Thyroid gland (tissue), 4 donors: ENCODE data around the gene ALAS1. TPM values are rescaled to one million over a fixed set of nuclear protein-coding genes. Genes with fewer than 3 reads are reported as not detected.

Experiments
- DNase-seq, 2 donors: peaks; one replicate each; pipeline ENCODE4 v3.0.0-alpha.2; 2019
- H3K27ac ChIP-seq, 3 donors: fragments of 200-600 bp; sonication (generic); 1 replicate in 2 of 3; 2 replicates in 1 of 3; pipeline ENCODE4 v1.5.1; 2016 to 2019; ENCODE audit warnings: mild to moderate bottlenecking in 1 of 3, moderate library complexity in 1 of 3
- H3K27me3 ChIP-seq: fragments of 200-600 bp; sonication (generic); one replicate; pipeline ENCODE4 v1.5.1; 2019
- H3K36me3 ChIP-seq, 2 donors: fragments of 200-600 bp; sonication (generic); one replicate each; pipeline ENCODE4 v1.5.1; 2016 to 2019
- H3K4me1 ChIP-seq, 2 donors: fragments of 200-600 bp; sonication (generic); one replicate each; pipeline ENCODE4 v1.5.1; 2017 to 2019
- H3K4me3 ChIP-seq, 3 donors: fragments of 200-600 bp; sonication (generic); replicated peaks in 1 of 3; 1 replicate in 2 of 3; 2 replicates in 1 of 3; pipeline ENCODE4 v1.5.1; 2016; ENCODE audit warnings: mild to moderate bottlenecking in 1 of 3
- H3K9me3 ChIP-seq: fragments of 200-600 bp; sonication (generic); one replicate; pipeline ENCODE4 v1.5.1; 2017
- POLR2A ChIP-seq, 2 donors: fragments of 450-650 bp; IDR thresholded peaks; one replicate each; pipeline ENCODE4 v1.6.1; 2017; ENCODE audit warnings: antibody characterized with exemption in 2 of 2, mild to moderate bottlenecking in 2 of 2, moderate library complexity in 1 of 2
- WGBS, 2 donors: methylation state at CpG; one replicate each; pipeline ENCODE4 v1.1.5; 2017; 5-methylcytosine and 5-hydroxymethylcytosine counted together
- intact Hi-C: fragments of 100-400 bp; cut with DNase I; formaldehyde crosslinking; loops from one replicate; pipeline ENCODE4 v1.15.1; 2023
- total RNA-seq, 4 donors: library from RNA; depleted of rRNA; stranded (reverse); fragments of >200 nt; gene quantifications; one replicate each; pipeline ENCODE4 v1.2.3, GENCODE V29; 2016
- TF ChIP-seq, protein P1 (sequence below), 6 experiments: fragments of 200-600 bp in 3 of 6; fragments of 450-650 bp in 3 of 6; sonication (generic) in 3 of 6; IDR thresholded peaks; one replicate each; pipeline ENCODE4 v1.5.1; 2016 to 2019; ENCODE audit warnings: antibody characterized with exemption in 6 of 6, mild to moderate bottlenecking in 2 of 6, inconsistent platforms in 1 of 6, moderate library complexity in 1 of 6

The ALAS1 gene
- total RNA-seq, 4 donors from 2014 or later = 27.7 to 51.9 (median 45.9) TPM

DNA sequence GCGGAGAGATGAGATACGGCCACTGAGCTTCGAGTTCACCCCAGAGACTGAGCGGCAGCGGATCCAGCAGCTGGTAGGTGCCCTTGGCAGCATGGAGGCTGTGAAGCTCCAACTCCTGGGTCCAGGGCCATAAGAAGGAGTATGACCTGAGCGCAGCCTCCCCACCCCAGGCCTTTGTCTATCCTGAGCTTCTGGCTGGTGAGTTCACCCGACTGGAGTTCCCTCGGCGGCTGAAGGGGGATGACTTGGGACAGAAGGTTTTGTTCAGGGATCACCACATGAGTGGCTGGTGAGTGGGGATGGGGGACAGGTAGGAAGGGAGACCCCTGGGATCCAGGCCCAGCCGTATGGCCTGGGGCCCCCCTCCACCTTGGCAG is 50.2 kb downstream of the ALAS1 start:
- Histone ChIP-seq H3K27me3 (no peaks in the 10 kb centered on the region), H3K9me3 (no peaks in the 10 kb centered on the region), H3K36me3 (peaks cover 9 to 13% of the 10 kb centered on the region in 2 donors), H3K4me3 (no peak overlapping the region), H3K4me1 (peaks cover 5 to 36% of the 10 kb centered on the region in 2 donors), H3K27ac (no peak overlapping the region)
- DNase-seq = no peak
- no peak for TF ChIP-seq POLR2A (IDR thresholded peaks at IDR 0.05)
- TF ChIP-seq, protein P1, sequence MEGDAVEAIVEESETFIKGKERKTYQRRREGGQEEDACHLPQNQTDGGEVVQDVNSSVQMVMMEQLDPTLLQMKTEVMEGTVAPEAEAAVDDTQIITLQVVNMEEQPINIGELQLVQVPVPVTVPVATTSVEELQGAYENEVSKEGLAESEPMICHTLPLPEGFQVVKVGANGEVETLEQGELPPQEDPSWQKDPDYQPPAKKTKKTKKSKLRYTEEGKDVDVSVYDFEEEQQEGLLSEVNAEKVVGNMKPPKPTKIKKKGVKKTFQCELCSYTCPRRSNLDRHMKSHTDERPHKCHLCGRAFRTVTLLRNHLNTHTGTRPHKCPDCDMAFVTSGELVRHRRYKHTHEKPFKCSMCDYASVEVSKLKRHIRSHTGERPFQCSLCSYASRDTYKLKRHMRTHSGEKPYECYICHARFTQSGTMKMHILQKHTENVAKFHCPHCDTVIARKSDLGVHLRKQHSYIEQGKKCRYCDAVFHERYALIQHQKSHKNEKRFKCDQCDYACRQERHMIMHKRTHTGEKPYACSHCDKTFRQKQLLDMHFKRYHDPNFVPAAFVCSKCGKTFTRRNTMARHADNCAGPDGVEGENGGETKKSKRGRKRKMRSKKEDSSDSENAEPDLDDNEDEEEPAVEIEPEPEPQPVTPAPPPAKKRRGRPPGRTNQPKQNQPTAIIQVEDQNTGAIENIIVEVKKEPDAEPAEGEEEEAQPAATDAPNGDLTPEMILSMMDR (IDR thresholded peaks at IDR 0.05) = no peak
- WGBS, 2 donors = 77 to 95% methylated on average over 4 to 6 of the region's 10 CpGs
- intact Hi-C loops = no loop called here

DNA sequence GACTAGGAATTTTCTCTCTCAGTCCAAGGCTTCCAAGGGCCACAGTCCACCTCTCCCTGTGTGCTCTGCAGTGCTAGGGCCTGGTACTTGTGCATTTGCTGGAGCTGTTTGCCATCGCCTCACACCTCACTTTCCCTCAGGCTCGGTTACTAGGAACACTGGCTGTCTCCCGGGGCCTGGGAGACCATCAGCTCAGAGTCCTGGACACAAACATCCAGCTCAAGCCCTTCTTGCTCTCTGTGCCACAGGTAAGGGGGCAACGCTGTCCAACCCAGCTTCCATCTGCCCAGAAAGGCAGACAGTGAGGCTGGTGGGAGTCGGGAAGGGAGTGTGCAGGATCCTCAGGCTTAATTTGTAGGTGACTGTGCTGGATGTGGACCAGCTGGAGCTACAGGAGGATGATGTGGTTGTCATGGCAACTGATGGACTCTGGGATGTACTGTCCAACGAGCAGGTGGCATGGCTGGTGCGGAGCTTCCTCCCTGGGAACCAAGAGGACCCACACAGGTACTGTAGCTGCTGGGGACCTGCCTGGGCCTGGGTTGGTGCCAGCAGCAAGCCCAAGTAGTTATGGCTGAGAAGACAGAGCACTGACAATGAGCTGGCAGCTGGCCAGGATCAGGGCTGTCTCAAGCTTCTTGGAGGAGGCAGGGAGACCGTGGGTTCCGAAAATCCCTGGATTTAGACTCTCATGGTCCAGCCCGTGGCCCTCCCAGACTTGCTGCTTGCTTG is 51.0 kb downstream of the ALAS1 start:
- no peak overlapping the region for H3K27ac ChIP-seq
- H3K36me3 ChIP-seq = peaks cover 17 to 21% of the 10 kb centered on the region in 2 donors
- peaks cover 5 to 36% of the 10 kb centered on the region in 2 donors for H3K4me1 ChIP-seq
- DNase-seq = peak; percentile 95 to 96
- no peaks in the 10 kb centered on the region for H3K27me3 ChIP-seq
- TF ChIP-seq POLR2A (IDR thresholded peaks at IDR 0.05) = no peak
- TF ChIP-seq, protein P1 (IDR thresholded peaks at IDR 0.05) = no peak
- 61 to 76% methylated on average over 8 to 9 of the region's 10 CpGs for WGBS, 2 donors
- no peaks in the 10 kb centered on the region for H3K9me3 ChIP-seq
- H3K4me3 ChIP-seq = no peak overlapping the region
- intact Hi-C loops = no loop called here

DNA sequence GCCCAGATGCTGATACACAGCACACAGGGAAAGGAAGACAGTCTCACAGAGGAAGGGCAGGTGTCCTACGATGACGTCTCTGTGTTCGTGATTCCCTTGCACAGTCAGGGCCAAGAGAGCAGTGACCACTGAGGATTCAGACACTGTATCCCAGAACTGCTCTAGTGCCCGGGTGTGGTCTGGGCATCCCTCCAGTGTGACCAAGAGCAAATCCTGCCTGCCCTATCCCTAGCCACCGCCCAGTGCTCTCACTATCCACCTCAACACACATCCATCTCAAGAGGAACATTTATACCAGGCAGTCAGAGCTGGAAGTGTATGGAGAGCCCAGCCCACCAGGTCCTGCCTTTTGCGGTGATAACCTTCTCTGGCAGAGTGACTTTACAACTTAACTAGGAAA is 51.7 kb downstream of the ALAS1 start:
- Histone ChIP-seq H3K27me3 (no peaks in the 10 kb centered on the region), H3K27ac (no peak overlapping the region), H3K4me1 (peaks cover 5 to 32% of the 10 kb centered on the region in 2 donors), H3K4me3 (no peak overlapping the region), H3K9me3 (no peaks in the 10 kb centered on the region), H3K36me3 (peaks cover 24 to 26% of the 10 kb centered on the region in 2 donors)
- WGBS, 2 donors = 85 to 91% methylated on average over 3 to 6 of the region's 6 CpGs
- DNase-seq = no peak
- intact Hi-C loops = no loop called here
- no peak for TF ChIP-seq POLR2A (IDR thresholded peaks at IDR 0.05)
- TF ChIP-seq, protein P1 (IDR thresholded peaks at IDR 0.05) = no peak

DNA sequence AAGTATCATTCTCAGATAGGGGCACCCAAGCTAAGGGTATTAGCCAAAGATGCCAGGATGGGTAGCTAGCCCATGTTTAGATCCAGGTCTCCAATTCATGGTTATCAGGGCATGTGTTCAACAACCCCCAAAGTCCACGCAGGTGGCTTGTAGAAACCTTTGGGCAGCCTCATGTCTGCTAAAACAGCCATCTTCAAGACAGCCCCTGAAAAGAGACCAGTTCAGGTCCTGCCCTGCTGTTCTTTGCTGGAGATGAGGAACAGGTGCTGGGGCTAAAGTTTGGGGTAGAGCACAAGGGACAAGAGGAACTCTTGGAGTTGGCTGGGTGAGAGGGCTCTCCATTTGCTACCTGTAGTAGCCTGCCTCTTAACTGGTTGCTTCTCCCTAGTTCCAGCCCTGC is 52.2 kb downstream of the ALAS1 start:
- no peak for DNase-seq
- 93 to 100% methylated on average over 1 of the region's 1 CpG for WGBS, 2 donors
- intact Hi-C loops = no loop called here
- Histone ChIP-seq H3K27ac (no peak overlapping the region), H3K36me3 (peaks cover 28% of the 10 kb centered on the region in 2 donors), H3K4me1 (peaks cover 5 to 27% of the 10 kb centered on the region in 2 donors), H3K27me3 (no peaks in the 10 kb centered on the region), H3K4me3 (no peak overlapping the region), H3K9me3 (no peaks in the 10 kb centered on the region)
- no peak for TF ChIP-seq POLR2A (IDR thresholded peaks at IDR 0.05)

DNA sequence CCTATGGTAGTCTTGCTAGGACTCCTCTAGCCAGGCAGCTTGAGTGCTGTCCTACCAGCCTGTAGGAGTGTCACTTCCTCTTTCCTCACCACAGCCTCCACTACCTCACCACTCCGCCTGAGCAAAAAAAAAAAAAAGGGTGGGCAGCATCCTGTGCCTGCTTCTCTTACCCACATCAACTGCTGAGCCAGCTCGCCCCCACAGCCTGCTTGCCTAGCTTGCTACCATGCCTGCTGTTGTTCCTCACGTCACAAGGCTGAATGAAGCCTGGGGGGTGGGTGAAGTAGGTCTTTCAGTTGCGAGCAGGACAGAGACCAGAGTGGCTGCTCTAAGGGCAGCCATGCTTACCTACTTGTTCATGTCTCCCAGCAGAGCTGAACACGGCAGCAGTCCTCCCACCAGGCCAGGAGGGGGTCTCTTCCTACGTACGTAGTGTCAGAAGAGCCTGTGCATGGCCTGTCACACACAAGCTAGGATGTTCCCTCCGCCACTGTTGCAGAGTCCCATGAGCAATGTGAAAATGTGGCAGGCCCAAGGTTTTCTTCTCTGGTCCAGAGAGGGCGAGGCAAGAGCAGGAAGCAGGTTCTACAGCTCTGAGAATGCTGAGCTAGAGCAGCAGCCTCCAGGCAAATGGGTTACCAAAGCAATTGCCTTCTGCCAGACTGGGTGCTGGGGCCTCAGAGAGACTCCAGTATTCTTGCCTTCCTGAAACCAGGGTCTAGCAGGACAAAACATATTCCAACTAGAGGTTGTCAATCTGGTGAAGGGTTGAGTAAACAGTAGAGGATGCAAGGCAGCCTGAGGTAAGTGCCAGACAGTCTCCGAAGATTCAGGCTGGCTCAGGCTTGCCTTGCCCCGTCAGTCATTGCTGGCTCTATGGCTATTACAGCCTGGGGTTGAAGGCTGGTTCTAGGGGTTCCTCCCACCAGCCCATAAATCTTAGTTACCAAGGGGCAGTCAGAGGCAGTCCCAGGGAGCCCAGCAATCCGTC is 55.6 kb downstream of the ALAS1 start:
- no peaks in the 10 kb centered on the region for H3K27me3 ChIP-seq
- TF ChIP-seq, protein P1 (IDR thresholded peaks at IDR 0.05) = no peak
- TF ChIP-seq POLR2A (IDR thresholded peaks at IDR 0.05) = no peak
- peak overlapping the region in 1 of 3 donors; percentile 23 for H3K27ac ChIP-seq
- H3K36me3 ChIP-seq = peaks cover 63% of the 10 kb centered on the region in 2 donors
- no peak for DNase-seq
- WGBS, 2 donors = 75 to 96% methylated on average over 7 to 12 of the region's 12 CpGs
- H3K4me3 ChIP-seq = no peak overlapping the region
- peaks cover 0 to 14% of the 10 kb centered on the region in 2 donors for H3K4me1 ChIP-seq
- no peaks in the 10 kb centered on the region for H3K9me3 ChIP-seq
- intact Hi-C loops = no loop called here
